Tibial artery (tissue), 4 donors: ENCODE data around the gene KCNIP4.

Source experiments
- DNase-seq, 2 donors: peaks; one replicate each; pipeline ENCODE4 v3.0.0-alpha.2; 2019
- H3K27ac ChIP-seq, 2 donors: fragments of 200-600 bp; sonication (generic) in 1 of 2; 1 replicate in 1 of 2; 2 replicates in 1 of 2; pipeline ENCODE4 v1.5.1; 2018 to 2019; ENCODE audit warnings: mild to moderate bottlenecking in 1 of 2
- H3K27me3 ChIP-seq, 2 donors: fragments of 200-600 bp; sonication (generic) in 1 of 2; one replicate each; pipeline versions ENCODE4 v1.5.1 to v1.6.0; 2016 to 2019
- H3K36me3 ChIP-seq, 3 donors: fragments of 200-600 bp; sonication (generic) in 2 of 3; one replicate each; pipeline ENCODE4 v1.5.1; 2016 to 2019; ENCODE audit warnings: mild to moderate bottlenecking in 2 of 3
- H3K4me1 ChIP-seq, 4 donors: fragments of 200-600 bp; sonication (generic) in 2 of 4; 1 replicate in 3 of 4; 2 replicates in 1 of 4; pipeline ENCODE4 v1.5.1; 2016 to 2019
- H3K4me3 ChIP-seq, 2 donors: fragments of 200-600 bp; sonication (generic) in 1 of 2; 1 replicate in 1 of 2; 2 replicates in 1 of 2; pipeline ENCODE4 v1.5.1; 2018 to 2019; ENCODE audit warnings: mild to moderate bottlenecking in 2 of 2
- H3K9me3 ChIP-seq, 3 donors: fragments of 200-600 bp; sonication (generic) in 1 of 3; one replicate each; pipeline ENCODE4 v1.5.1; 2016 to 2019
- intact Hi-C: fragments of 100-400 bp; cut with DNase I; formaldehyde crosslinking; loops from one replicate; pipeline ENCODE4 v1.15.0; 2023; ENCODE audit warnings: low total_unique reads
- TF ChIP-seq, protein P1 (sequence below), 2 experiments: fragments of 200-600 bp in 1 of 2; fragments of 450-650 bp in 1 of 2; IDR thresholded peaks; one replicate each; pipeline ENCODE4 v1.5.1; 2017 to 2019; ENCODE audit warnings: antibody characterized with exemption in 2 of 2, mild to moderate bottlenecking in 1 of 2, moderate library complexity in 1 of 2

The KCNIP4 gene

DNA sequence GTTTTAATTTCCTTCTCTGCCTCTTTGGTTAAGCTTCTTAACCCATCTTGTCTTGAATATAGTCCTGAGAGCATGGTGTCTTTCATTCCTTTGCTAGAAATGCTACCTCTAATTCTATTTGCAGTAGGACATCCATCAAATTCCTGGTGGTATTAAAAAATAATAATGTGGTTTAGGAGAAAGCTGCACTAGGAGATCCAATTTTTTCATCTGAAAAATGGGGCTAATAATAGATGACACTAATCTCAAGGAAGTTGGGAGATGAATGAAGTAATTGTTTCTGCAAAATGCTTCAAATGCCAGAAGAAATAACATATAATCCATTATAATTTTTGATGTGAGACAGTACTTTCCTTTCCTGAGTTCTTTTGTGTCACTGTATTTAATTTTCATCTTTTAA, 1053.4 kb downstream of the KCNIP4 start:
- Histone ChIP-seq H3K4me1 (no peaks in the 10 kb centered on the region), H3K36me3 (no peaks in the 10 kb centered on the region), H3K27ac (no peak overlapping the region), H3K4me3 (no peak overlapping the region), H3K27me3 (no peaks in the 10 kb centered on the region), H3K9me3 (no peaks in the 10 kb centered on the region)
- intact Hi-C loops: no loop called here
- DNase-seq: no peak
- TF ChIP-seq, protein P1, sequence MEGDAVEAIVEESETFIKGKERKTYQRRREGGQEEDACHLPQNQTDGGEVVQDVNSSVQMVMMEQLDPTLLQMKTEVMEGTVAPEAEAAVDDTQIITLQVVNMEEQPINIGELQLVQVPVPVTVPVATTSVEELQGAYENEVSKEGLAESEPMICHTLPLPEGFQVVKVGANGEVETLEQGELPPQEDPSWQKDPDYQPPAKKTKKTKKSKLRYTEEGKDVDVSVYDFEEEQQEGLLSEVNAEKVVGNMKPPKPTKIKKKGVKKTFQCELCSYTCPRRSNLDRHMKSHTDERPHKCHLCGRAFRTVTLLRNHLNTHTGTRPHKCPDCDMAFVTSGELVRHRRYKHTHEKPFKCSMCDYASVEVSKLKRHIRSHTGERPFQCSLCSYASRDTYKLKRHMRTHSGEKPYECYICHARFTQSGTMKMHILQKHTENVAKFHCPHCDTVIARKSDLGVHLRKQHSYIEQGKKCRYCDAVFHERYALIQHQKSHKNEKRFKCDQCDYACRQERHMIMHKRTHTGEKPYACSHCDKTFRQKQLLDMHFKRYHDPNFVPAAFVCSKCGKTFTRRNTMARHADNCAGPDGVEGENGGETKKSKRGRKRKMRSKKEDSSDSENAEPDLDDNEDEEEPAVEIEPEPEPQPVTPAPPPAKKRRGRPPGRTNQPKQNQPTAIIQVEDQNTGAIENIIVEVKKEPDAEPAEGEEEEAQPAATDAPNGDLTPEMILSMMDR (IDR thresholded peaks at IDR 0.05): no peak

DNA sequence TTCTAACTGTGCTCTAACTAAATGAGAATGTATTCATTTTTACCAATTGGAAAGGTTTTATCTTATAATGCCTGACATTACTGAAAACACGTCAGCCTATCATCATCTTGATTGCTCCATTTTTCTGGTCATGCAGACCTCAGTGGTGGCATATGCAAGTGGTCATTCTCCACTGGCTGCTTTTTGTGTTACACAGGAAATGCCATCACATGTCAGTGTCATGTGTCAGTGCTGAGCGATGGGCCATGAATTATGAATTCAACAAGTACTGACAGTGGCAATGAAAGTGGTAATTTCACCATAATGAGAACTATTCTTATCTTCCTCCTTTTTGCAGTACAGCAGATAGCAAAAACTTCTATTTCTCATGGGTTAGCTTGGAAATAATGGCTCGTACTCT, 1057.8 kb downstream of the KCNIP4 start:
- intact Hi-C loops: no loop called here

DNA sequence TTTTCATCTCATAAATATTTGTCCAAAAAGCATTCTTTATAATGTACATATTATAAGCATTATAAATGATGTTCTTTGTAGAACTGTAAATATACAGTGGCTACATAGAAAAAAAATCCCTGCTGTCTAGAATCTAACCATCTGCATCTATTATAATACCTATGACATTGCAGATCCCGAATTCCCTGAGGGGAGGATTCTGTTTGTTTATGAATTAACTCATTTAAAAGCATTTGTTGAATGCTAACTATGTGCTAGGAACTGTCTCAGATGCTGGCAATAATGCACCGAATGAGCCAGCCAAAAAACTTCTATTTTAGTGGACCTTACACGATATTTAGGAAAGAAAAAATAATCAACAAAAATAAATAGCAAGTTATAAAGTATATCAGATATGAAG, 1058.7 kb downstream of the KCNIP4 start:
- TF ChIP-seq, protein P1 (IDR thresholded peaks at IDR 0.05): no peak
- no peaks in the 10 kb centered on the region for H3K9me3 ChIP-seq
- no peaks in the 10 kb centered on the region for H3K36me3 ChIP-seq
- intact Hi-C loops: no loop called here
- no peaks in the 10 kb centered on the region for H3K27me3 ChIP-seq
- no peaks in the 10 kb centered on the region for H3K4me1 ChIP-seq
- H3K27ac ChIP-seq: no peak overlapping the region
- DNase-seq: no peak
- H3K4me3 ChIP-seq: no peak overlapping the region

More for the DNA sequence above, 1057.8 kb downstream of the KCNIP4 start:
- Histone ChIP-seq H3K4me3 (no peak overlapping the region), H3K27ac (no peak overlapping the region), H3K9me3 (no peaks in the 10 kb centered on the region), H3K36me3 (no peaks in the 10 kb centered on the region), H3K4me1 (no peaks in the 10 kb centered on the region), H3K27me3 (no peaks in the 10 kb centered on the region)
- TF ChIP-seq, protein P1 (IDR thresholded peaks at IDR 0.05): no peak
- no peak for DNase-seq

DNA sequence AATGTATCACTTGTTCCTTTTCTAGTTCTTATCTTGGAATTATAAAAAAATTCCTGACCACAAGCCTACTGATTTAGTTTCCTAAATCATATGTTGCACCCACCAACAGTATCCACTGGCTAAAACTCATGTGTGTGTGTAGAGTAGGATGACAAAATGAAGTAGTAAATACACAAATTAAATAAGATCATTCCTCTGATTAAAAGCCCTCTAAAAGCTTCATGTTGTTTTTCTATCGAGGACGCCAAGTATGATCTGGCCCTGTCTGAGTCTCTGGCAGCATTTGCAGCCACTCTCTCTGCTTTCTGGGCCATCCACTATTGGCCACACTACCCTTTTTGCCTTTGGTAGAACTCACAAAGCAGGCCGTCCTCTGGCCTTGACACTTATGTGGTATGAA, 1064.9 kb downstream of the KCNIP4 start:
- TF ChIP-seq, protein P1 (IDR thresholded peaks at IDR 0.05): no peak
- no peak overlapping the region for H3K4me3 ChIP-seq
- no peaks in the 10 kb centered on the region for H3K27me3 ChIP-seq
- no peak for DNase-seq
- H3K4me1 ChIP-seq: no peaks in the 10 kb centered on the region
- no peaks in the 10 kb centered on the region for H3K9me3 ChIP-seq
- H3K27ac ChIP-seq: no peak overlapping the region
- intact Hi-C loops: no loop called here
- no peaks in the 10 kb centered on the region for H3K36me3 ChIP-seq

DNA sequence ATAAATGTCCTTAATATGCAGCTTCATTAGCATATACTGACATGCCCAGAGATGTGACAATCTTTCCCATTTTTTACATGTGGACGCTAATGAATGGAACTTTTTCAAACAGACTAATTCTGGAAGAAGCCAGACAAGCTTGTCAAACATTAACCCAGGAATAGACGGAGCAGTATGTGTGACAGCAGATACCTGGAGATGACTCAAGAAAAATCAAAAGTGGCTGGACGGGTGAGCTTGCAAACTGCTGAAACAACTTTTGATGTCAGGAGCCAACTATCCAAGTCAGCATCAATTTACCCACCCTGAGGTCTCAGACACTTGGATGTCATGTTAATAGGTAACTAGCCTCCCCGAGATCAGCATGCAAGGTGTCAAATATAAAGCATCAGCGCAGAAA, 1065.3 kb downstream of the KCNIP4 start:
- intact Hi-C loops: no loop called here
- H3K27ac ChIP-seq: no peak overlapping the region
- DNase-seq: no peak
- no peaks in the 10 kb centered on the region for H3K4me1 ChIP-seq
- H3K36me3 ChIP-seq: no peaks in the 10 kb centered on the region
- H3K27me3 ChIP-seq: no peaks in the 10 kb centered on the region
- no peak overlapping the region for H3K4me3 ChIP-seq
- H3K9me3 ChIP-seq: no peaks in the 10 kb centered on the region
- TF ChIP-seq, protein P1 (IDR thresholded peaks at IDR 0.05): no peak

DNA sequence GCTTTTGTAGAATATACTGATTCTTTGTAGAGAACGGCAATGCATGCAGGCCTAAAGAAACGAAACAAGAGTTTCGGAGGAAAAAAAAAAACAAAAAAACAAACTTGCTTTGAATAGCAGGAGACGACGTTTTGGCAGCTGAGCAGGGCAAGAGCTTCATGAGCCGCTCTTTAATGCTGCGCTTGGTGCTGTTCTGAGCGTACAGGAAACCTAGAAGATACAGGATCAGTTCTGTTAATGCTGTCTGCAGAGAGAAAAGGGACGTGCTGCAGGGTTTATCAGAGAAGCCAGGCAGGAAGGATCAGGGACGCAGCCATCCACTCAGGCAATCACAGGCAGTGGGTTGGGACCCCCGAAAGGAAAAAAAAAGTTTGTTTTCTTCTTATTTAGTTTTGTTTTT, 1066.1 kb downstream of the KCNIP4 start:
- TF ChIP-seq, protein P1 (IDR thresholded peaks at IDR 0.05): no peak
- Histone ChIP-seq H3K9me3 (no peaks in the 10 kb centered on the region), H3K27ac (no peak overlapping the region), H3K4me1 (no peaks in the 10 kb centered on the region), H3K4me3 (no peak overlapping the region), H3K36me3 (no peaks in the 10 kb centered on the region), H3K27me3 (no peaks in the 10 kb centered on the region)
- no peak for DNase-seq
- intact Hi-C loops: no loop called here
